HG03159 (cell line): ENCODE results near the gene STK24.
A peak's percentile ranks its signal among the peaks of the same experiment; 100 is the strongest.

Source experiments
- ATAC-seq: cut with Tn5 transposase; IDR thresholded peaks from one replicate; pipeline ENCODE4 v1.9.1; 2021; ENCODE audit warnings: mild to moderate bottlenecking, moderate library complexity; ENCODE audit not compliant: unreplicated experiment

STK24 gene

DNA sequence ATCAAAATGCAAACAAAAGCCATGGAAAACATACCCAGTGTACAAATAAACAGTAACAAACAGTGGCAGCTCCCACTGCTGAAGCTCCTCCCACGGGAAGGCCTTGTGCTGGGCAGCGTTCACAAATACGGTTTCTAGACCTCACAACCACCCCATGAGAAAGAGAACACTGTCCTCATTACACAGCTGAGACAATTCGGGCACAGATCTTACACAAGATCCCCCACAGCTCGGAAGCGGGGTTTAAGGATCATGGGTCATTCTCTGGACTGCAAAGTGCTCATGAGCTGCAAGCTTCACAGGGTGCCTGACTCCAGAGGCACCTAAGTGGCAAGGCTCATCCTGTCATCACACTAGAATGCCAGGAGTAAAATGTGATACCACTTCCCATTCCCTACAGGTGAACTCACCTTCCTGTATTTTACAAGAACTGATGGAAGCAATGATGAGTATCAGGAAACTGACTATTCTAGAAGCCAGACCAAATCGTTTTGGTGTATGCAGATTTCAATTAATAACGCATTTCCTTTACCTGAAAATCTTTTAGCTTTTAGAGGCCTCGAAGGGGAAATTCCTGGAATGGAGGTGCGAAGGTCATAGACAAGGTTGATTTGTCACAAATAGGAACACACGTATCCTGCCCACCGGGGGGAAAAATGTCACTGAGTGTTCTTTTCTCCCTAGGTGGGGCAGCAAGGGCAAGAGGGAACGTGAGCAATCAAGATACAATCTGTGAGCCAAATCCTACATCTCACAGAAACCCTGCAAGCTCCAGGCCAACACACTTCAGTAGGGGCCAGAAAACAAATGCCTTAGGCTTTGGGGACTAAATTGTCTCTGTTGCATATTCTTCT is 41.2 kb downstream of the STK24 start:
- no peak for ATAC-seq

- ATAC-seq, result no peak
Measured at GRCh38 chr13:98534821-98535220, 42.1 kb downstream of the STK24 start.

DNA sequence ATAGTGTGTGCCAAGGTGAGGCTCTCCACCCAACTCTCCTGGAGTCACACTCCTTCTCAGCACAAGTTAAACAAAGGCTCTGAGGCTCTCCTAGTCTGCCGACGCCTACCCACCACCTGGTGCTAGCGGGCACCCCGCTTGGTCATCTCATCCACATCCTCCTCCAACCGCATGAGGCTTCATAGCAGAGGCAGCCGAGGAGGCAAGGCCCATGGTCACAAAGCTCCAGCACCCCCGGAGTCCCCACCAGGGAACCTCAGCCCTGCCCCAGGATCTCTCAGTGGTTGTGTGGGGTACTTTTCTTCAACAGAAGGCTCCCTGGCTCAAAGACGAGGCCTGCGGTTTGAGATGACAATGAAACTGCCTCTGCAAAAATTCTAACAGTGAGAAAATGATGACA is 43.0 kb downstream of the STK24 start:
- no peak for ATAC-seq

- no peak for ATAC-seq
Measured at GRCh38 chr13:98532254-98532653, 44.7 kb downstream of the STK24 start.

- no peak for ATAC-seq
Measured at GRCh38 chr13:98530217-98530616, 46.7 kb downstream of the STK24 start.

DNA sequence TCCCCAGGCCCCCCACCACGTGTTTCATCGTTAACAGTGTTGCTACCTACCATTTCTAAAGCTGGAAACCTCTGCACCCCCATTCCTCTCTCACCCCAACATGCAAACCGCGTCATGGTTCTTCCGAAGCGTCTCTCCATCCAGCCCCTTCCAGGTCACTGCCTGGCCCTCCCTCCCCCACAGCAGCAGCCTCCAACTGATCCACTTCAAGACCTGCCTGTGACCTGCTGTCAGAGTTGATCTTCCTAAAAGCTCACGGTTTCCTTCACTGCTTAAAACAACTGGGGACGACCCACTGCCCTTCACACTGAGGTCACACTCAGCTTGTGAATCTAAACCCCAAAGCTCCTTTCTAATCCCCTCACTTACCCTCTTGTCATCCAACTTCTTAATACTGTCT is 47.7 kb downstream of the STK24 start:
- ATAC-seq, result no peak

GRCh38 chr13:98528663-98529064 is 48.2 kb downstream of the STK24 start:
- no peak for ATAC-seq

DNA sequence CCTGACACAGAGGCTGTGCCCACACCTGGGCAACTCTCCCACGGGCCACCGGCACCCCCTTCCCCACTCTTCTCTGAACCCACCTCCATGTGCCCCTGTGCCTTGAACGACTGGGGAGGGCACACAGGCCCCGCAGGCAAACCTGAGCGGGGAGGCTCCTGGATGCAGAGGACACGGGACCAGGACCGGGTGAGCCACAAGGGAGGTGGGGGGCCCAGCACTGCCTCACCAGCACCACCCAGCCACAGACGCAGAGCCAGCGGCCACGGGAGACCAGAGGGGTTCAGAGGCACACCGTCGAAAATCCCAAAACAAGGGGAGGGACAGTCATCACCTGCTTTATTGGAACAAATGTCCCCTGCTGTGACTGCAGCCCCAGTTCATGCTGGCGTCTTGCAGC is 49.4 kb downstream of the STK24 start:
- ATAC-seq, result no peak

DNA sequence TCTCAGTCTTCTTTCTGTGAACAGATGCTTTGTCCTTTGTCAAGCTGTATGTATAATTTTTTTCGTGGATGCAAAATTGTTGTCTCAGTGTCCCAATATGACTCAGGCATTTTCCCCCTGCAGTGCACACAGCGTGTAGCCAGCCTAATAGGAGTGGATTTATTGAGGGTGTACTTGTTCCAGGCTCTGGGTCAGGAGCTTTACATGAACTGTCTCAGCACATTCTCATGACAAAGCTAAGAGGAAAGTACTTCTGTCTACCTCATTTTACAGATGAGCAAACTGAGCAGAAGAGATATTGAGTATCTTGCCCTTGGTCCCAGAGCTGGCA is 50.8 kb downstream of the STK24 start:
- ATAC-seq, result no peak

GRCh38 chr13:98525456-98526181 is 51.3 kb downstream of the STK24 start:
- ATAC-seq, result no peak

DNA sequence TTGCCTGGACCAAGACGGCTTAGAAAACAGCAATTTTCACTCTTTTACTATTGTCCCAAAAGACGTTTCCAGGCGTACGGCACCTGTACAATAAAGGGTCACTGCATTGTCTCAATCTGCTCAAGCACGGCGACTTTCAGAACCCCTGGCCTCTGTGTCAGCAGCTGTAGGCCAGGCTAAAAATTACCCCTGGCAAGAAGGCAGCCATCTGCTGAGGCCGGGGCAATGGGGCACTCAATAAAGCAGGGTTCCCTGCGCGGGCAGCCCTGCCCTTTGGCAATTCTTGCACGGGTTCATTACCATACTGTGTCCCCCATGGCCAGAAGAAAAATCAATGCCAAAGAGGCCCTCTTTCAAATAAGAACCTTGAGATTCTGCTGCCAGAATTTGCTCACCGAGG is 52.1 kb downstream of the STK24 start:
- no peak for ATAC-seq

DNA sequence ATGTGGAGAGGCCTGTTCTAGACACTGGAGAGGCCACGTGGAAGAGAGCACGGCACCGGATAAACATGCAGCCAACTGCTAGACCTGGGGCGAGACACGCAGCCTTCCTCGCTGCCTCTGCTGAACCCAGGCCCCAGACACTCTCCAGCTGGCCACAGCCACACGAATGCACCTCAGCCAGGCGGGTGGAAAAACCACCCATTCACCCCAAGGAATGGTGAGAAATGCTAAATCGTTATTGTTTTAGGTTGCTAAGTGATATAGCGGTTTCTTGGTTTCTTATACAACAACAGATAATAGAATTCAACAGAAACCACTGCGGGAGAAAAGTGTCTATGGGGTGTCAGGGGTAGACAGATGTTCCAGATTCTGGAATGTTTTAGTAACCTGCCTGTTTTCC is 52.5 kb downstream of the STK24 start:
- no peak for ATAC-seq

DNA sequence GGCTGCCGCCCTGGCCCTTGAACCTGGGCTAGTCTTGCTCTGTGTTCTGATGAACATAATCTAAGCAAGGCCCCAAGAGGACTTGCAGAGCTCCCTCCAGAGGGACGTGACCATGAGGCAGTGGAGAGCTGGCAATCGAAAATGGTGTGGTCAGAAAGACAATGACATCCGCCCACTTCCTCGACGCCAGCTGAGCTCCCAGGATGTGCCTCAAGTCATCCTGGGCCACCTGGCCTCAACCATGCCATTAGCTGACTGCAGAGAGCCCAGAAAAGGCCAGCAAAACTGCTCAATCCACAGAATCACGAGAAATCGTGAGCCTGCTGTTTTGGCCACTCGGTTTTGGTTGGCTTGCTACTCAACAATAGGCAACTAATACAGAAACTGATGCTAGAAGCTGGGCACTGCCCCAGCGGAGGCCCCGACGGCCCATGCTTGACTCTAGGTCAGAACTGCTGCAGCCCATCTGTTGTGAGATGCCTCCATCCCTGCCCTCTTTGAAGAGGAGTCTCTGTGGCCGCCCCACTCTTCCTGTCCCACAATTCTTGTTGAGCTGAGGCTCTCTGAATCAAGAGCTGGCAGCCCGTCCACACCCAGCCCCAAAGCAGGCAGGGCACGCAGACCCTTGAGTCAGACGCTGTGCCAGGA is 53.3 kb downstream of the STK24 start:
- ATAC-seq, result no peak

GRCh38 chr13:98522371-98522770 is 54.5 kb downstream of the STK24 start:
- no peak for ATAC-seq

DNA sequence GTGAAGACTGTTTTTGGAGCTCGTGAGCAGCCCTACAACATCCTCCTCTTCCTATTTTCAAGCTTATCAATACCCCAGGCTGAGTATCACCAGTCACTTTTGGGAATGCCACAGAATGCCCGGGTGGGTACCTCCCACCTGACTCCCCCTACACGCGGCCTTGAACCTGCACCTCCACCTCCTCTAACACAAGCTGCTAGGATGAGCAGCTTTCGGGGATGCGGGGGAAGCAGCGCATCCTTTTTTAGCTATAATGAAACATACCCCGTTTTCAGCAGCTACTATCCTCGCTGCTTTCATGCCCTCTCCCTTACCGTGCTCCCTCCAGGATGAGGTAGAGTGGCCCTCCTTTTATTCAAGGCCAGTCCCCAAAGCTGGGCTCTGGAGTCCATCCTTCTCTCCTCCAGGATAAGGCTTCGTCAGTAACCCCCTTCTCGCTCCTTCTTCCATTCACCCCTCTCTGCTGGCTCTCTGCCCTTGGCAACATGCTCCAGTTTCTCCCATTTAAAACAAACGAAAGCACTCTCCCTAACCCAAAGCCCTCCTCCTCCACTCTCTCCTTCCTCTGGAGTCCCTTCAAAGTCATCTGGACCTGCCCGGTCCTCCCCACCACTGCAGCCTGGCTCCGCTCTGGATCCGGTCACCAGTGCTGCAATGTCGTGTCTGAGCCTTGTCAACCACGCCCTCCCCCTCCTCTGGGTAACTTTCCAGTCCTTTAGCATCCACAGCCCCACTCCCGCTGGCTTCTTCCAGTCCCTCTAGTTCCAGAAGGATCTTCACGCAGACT is 55.3 kb downstream of the STK24 start:
- ATAC-seq, result no peak

- no peak for ATAC-seq
Measured at GRCh38 chr13:98520674-98521449, 56.0 kb downstream of the STK24 start.

DNA sequence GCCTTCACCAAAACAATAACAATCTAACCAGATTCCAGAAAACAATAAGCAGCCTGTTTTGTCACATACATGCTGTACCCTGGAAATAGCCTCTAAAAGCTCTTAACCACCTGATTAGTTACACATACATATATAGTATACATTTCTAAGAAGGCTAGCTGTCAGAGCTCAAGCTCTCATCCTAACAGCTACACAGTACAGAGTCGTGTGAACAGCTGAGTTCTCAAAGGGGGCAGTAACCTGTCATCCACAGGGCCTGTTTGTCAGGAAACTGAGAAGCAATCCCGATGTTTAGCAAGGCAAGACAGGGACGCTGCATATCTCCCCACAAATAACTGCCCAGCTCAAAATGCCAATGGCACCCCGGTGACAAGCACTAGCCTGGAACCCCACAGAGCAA is 56.9 kb downstream of the STK24 start:
- no peak for ATAC-seq

- peak; percentile 38 for ATAC-seq
Measured at GRCh38 chr13:98517576-98518310, 59.2 kb downstream of the STK24 start.

DNA sequence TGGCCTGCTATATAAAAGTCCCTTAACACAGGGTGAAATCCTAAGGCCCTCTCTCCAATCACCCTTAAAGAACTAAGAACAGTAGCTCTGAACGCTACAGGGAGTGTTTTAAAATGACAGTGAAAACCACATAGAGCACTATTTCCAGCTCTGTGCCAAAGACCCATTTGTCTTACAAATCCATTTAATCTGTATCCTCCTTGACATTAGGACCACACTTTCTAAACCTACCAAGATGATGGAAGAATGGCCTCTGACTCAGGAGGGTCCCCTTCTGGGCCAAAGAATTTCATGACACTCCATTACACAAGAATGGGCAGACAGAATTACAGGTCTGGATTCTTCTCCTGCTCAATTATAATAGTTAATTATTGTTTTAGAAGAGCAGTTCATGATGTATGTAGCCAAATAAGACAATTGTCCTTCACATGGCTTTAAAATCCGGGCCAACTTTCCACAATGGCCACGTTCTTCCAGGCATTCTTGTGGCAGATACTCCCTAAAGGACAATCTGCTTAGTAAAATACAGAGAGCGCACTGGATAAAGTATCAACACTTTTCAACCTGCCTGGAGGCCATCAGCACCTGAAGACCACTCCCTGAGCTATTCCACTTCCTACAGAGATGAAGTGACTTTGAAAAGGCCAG is 61.0 kb downstream of the STK24 start:
- ATAC-seq, result peak; percentile 30
